KOPT-K1 (cell line): ENCODE results near the gene NFATC3.
A peak's percentile ranks its signal among the peaks of the same experiment; 100 is the strongest.

Experiments
- H3K27ac ChIP-seq: fragments of 200-600 bp; sonication (generic); 2 replicates; pipeline ENCODE4 v1.5.1; 2016; ENCODE audit warnings: antibody characterized with exemption, mild to moderate bottlenecking, low read depth, low read length; ENCODE audit not compliant: poor library complexity, severe bottlenecking
- H3K36me3 ChIP-seq: fragments of 200-600 bp; sonication (generic); 2 replicates; pipeline ENCODE4 v1.5.1; 2017; ENCODE audit warnings: antibody characterized with exemption, mild to moderate bottlenecking, low read length, moderate library complexity; ENCODE audit not compliant: insufficient read depth
- H3K9me3 ChIP-seq: fragments of 200-600 bp; sonication (generic); 2 replicates; pipeline ENCODE4 v1.5.1; 2017; ENCODE audit warnings: antibody characterized with exemption, low read length, mild to moderate bottlenecking; ENCODE audit not compliant: insufficient read depth, poor library complexity, severe bottlenecking

Gene NFATC3

GRCh38 chr16:68274441-68274840, 189.3 kb downstream of the NFATC3 start:
- Histone ChIP-seq H3K27ac (no peak overlapping the region), H3K9me3 (no peaks in the 10 kb centered on the region), H3K36me3 (peaks cover 34% of the 10 kb centered on the region)

DNA sequence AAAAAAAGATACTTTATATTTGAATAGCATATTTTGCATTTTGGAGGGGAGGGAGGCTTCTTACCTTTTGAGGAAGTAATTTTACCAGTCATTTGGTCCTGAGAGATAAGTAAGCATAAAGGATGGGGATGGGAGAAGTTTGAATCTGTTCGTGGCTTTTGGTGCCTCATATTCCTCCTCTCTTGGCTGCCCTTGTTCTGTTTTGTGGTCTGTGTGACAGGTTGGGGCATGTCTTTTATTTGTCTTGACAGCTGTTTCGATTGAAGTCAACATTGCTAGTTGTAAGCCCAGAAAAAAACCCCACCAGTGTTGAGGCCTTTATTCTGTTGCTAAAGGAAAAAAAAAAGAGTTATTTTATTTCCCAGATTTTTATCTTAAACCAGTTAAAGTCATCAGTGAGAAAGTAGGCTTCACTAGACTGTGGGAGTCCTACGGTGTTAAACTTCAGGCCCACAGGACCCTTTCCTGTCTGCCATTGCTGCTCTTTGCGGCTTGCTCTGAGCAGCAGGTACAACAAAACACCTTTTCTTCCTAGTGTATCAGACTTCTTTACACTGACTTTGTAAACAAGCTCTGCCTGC, 190.5 kb downstream of the NFATC3 start:
- Histone ChIP-seq H3K9me3 (no peaks in the 10 kb centered on the region), H3K36me3 (peaks cover 41% of the 10 kb centered on the region), H3K27ac (peak overlapping the region; percentile 41)

- Histone ChIP-seq H3K36me3 (peaks cover 39% of the 10 kb centered on the region), H3K27ac (peak overlapping the region; percentile 41), H3K9me3 (no peaks in the 10 kb centered on the region)
Observed at GRCh38 chr16:68276223-68276622, 191.1 kb downstream of the NFATC3 start.
